Effector CD4-positive, alpha-beta T cell (primary cell): ENCODE measurements around the gene PNRC2.
A peak's percentile ranks its signal among the peaks of the same experiment; 100 is the strongest.

Experiments
- DNase-seq: peaks from one replicate; pipeline ENCODE4 v3.0.0-alpha.2; 2020
- total RNA-seq: gene quantifications from one replicate; lab custom pipeline; 2026; lab: John Stamatoyannopoulos, UW

PNRC2 gene
- 195 reads per million, percentile 92 among the genes with 10 or more reads in this experiment for total RNA-seq

- peak; percentile 95 for DNase-seq
These were observed at the start of gene PNRC2 for GRCh38 chr1:23959461-23960290. TSS of gene PNRC2 (plus strand) at chr1:23959828. CDS start at chr1:23961458, 1,630 bp downstream.

- no peak for DNase-seq
These were observed 49.5 kb upstream of the PNRC2 start for GRCh38 chr1:23910144-23910543.

GRCh38 chr1:23910553-23911246 is 48.9 kb upstream of the PNRC2 start:
- no peak for DNase-seq

- no peak for DNase-seq
These were observed 47.7 kb upstream of the PNRC2 start for GRCh38 chr1:23911921-23912320.

- DNase-seq = no peak
These were observed 46.3 kb upstream of the PNRC2 start, which contains the start of gene CNR2 for GRCh38 chr1:23913212-23913880. TSS of gene CNR2 (minus strand) at chr1:23913362. CDS start at chr1:23875617, 37,745 bp downstream.

- DNase-seq = no peak
These were observed 44.7 kb upstream of the PNRC2 start for GRCh38 chr1:23914921-23915320.

- DNase-seq = no peak
These were observed 44.2 kb upstream of the PNRC2 start for GRCh38 chr1:23915466-23915865.

GRCh38 chr1:23916209-23917131 is 43.2 kb upstream of the PNRC2 start:
- peak; percentile 30 for DNase-seq

- DNase-seq = no peak
These were observed 37.2 kb upstream of the PNRC2 start for GRCh38 chr1:23922321-23922943.

GRCh38 chr1:23923592-23924499 is 35.8 kb upstream of the PNRC2 start:
- DNase-seq = no peak

- DNase-seq = no peak
These were observed 35.0 kb upstream of the PNRC2 start for GRCh38 chr1:23924601-23925000.

- no peak for DNase-seq
These were observed 34.3 kb upstream of the PNRC2 start for GRCh38 chr1:23925279-23925678.

- DNase-seq = no peak
These were observed 32.5 kb upstream of the PNRC2 start for GRCh38 chr1:23927097-23927496.

GRCh38 chr1:23928789-23929188 is 30.8 kb upstream of the PNRC2 start:
- DNase-seq = no peak

GRCh38 chr1:23930270-23930669 is 29.4 kb upstream of the PNRC2 start:
- no peak for DNase-seq

- DNase-seq = no peak
These were observed 28.7 kb upstream of the PNRC2 start for GRCh38 chr1:23930861-23931490.

GRCh38 chr1:23931491-23931880 is 28.1 kb upstream of the PNRC2 start:
- DNase-seq = no peak

GRCh38 chr1:23936481-23937176 is 23.0 kb upstream of the PNRC2 start:
- DNase-seq = no peak

GRCh38 chr1:23947366-23947765 is 12.3 kb upstream of the PNRC2 start:
- no peak for DNase-seq
